GM12875 (cell line): Measurements from ENCODE around the gene RNU6-1.

Experiments used
- H3K4me3 ChIP-seq: one replicate; pipeline ENCODE4 v1.5.1; 2011; ENCODE audit warnings: low read depth, low read length, control low read depth
- CTCF ChIP-seq: IDR thresholded peaks from 2 replicates; pipeline ENCODE4 v1.5.1; 2011; ENCODE audit warnings: low read depth, mild to moderate bottlenecking, control low read depth, inconsistent platforms, low read length, moderate library complexity, borderline replicate concordance; ENCODE audit not compliant: insufficient read depth

The RNU6-1 gene

GRCh38 chr15:67883234-67883773 is 43.5 kb upstream of the RNU6-1 start:
- H3K4me3 ChIP-seq = no peak overlapping the region
- no peak for TF ChIP-seq CTCF

GRCh38 chr15:67882487-67883233 is 42.8 kb upstream of the RNU6-1 start:
- no peak for TF ChIP-seq CTCF
- no peak overlapping the region for H3K4me3 ChIP-seq

- H3K4me3 ChIP-seq = no peak overlapping the region
- TF ChIP-seq CTCF = no peak
These were observed 40.9 kb upstream of the RNU6-1 start for GRCh38 chr15:67880651-67881182.

- no peak overlapping the region for H3K4me3 ChIP-seq
- no peak for TF ChIP-seq CTCF
These were observed 39.7 kb upstream of the RNU6-1 start for GRCh38 chr15:67879440-67880129.

- TF ChIP-seq CTCF = no peak
These were observed 38.9 kb upstream of the RNU6-1 start for GRCh38 chr15:67878712-67879206.

GRCh38 chr15:67873777-67874176 is 33.9 kb upstream of the RNU6-1 start:
- no peak for TF ChIP-seq CTCF
- H3K4me3 ChIP-seq = no peak overlapping the region

More at GRCh38 chr15:67878712-67879206, 38.9 kb upstream of the RNU6-1 start:
- H3K4me3 ChIP-seq = no peak overlapping the region
